ENCODE measurements around the gene KAZALD1. TPM values are rescaled to one million over a fixed set of nuclear protein-coding genes. Genes with fewer than 3 reads are reported as not detected.

KAZALD1 gene
- total RNA-seq, 6 experiments from 2014 or later, result 14.5 to 21.1 (median 19.9) TPM

DNA sequence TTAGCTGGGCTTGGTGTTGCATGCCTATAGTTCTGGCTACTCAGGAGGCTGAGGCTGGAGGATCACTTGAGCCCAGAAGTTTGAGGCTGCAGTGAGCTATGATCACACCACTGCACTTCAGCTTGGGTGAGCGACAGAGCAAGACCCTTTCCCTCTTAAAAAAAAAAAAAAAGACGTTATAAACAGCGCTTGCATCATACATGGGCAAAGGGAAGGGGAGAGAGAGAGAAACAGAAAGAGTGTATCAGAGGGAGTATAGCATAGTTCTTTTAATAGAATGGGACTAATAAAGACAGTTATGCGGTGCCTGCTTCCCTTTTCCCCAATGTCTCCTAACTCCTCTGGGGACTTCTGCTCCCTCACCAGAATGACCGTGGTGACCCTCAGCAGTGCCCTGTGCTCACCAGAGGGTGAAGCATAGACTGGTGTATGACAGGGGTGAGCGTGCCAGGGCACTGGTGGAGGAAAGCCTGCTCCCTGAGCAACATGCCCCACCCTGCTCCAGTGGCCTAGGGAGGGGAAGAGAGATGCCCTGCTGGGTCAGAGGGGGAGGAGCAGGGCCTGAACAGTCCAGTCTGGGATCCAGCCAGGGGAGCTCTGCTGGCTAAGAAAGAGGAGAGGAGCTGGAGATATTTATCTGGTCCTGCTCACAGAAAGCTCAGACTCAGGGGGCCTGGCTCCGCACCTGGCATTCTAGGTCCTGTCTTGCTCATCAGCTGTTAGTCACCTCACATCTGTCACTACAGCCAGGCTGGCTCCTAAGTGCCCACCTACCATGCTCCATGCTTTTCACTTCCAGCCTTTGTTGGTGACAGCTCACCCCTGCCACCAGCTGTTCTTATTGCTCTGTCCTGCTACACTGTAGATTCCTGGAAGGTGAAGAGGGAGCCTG lies 33.1 kb upstream of the KAZALD1 start:
- H3K27me3 Mint-ChIP-seq (ENCODE audit: insufficient read depth), result peaks cover 10% of the 10 kb centered on the region
- H3K4me3 Mint-ChIP-seq, result no peak overlapping the region
- H3K4me1 Mint-ChIP-seq (ENCODE audit: low read depth), result peaks cover 30% of the 10 kb centered on the region
- no peak overlapping the region for H3K27ac Mint-ChIP-seq
- H3K9me3 Mint-ChIP-seq, result no peaks in the 10 kb centered on the region
- TF ChIP-seq, protein P1, sequence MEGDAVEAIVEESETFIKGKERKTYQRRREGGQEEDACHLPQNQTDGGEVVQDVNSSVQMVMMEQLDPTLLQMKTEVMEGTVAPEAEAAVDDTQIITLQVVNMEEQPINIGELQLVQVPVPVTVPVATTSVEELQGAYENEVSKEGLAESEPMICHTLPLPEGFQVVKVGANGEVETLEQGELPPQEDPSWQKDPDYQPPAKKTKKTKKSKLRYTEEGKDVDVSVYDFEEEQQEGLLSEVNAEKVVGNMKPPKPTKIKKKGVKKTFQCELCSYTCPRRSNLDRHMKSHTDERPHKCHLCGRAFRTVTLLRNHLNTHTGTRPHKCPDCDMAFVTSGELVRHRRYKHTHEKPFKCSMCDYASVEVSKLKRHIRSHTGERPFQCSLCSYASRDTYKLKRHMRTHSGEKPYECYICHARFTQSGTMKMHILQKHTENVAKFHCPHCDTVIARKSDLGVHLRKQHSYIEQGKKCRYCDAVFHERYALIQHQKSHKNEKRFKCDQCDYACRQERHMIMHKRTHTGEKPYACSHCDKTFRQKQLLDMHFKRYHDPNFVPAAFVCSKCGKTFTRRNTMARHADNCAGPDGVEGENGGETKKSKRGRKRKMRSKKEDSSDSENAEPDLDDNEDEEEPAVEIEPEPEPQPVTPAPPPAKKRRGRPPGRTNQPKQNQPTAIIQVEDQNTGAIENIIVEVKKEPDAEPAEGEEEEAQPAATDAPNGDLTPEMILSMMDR (IDR thresholded peaks at IDR 0.05), result no peak
- no peak for DNase-seq
- 0 out of 2 replicates have a peak, but pooled peaks cover 4% of the 10 kb centered on the region for H3K36me3 Mint-ChIP-seq (ENCODE audit: low read depth)

GRCh38 chr10:101029520-101030295 lies 32.1 kb upstream of the KAZALD1 start:
- no peaks in the 10 kb centered on the region for H3K9me3 Mint-ChIP-seq
- no peak overlapping the region for H3K27ac Mint-ChIP-seq
- H3K36me3 Mint-ChIP-seq (ENCODE audit: low read depth), result 0 out of 2 replicates have a peak, but pooled peaks cover 5% of the 10 kb centered on the region
- H3K27me3 Mint-ChIP-seq (ENCODE audit: insufficient read depth), result peaks cover 10% of the 10 kb centered on the region
- TF ChIP-seq, protein P1 (IDR thresholded peaks at IDR 0.05), result peak; percentile 55
- no peak for DNase-seq
- no peak overlapping the region for H3K4me3 Mint-ChIP-seq
- H3K4me1 Mint-ChIP-seq (ENCODE audit: low read depth), result peaks cover 34% of the 10 kb centered on the region

DNA sequence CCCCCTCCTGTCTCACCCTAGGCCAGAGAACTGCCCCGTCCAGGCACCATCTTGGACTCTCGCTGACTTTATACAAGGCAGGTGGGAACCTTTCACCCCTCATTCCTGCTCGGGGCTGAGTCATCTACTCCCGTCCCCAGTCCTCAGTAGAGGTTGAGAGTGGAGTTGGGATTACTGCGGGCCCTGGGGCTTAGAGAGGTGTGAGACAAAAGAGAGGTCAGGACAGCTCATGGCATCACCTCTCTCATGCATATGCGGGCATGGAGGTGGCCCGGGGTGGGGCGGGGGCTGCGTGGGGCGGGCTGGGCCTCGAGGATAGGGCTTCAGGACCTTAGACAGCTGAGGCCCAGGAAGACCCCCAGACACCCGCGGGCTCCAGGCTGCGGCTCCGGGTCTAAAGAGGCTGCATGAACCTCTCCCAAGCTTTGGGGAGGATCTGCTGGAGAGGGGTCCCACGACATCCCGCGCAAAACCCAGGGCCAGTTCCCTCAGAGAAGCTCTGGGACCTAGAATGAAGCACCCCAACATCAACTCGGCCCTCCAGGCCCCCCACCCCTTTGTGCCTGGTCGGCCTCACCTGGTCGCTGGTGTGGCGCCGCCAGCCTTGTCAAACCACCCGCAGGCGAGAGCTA lies 31.2 kb upstream of the KAZALD1 start:
- Mint-ChIP-seq H3K4me1 (ENCODE audit: low read depth) (peaks cover 34% of the 10 kb centered on the region), H3K27me3 (ENCODE audit: insufficient read depth) (peaks cover 10% of the 10 kb centered on the region), H3K4me3 (peak overlapping the region; percentile 97), H3K27ac (peak overlapping the region; percentile 99; the same call in 1 of the 2 replicates), H3K9me3 (no peaks in the 10 kb centered on the region), H3K36me3 (ENCODE audit: low read depth) (peaks cover 7% of the 10 kb centered on the region; the same call in 1 of the 2 replicates)
- no peak for DNase-seq
- TF ChIP-seq, protein P1 (IDR thresholded peaks at IDR 0.05), result no peak

- H3K27me3 Mint-ChIP-seq (ENCODE audit: insufficient read depth), result peaks cover 10% of the 10 kb centered on the region
- DNase-seq, result peak; percentile 94
- peaks cover 34% of the 10 kb centered on the region for H3K4me1 Mint-ChIP-seq (ENCODE audit: low read depth)
- TF ChIP-seq, protein P1 (IDR thresholded peaks at IDR 0.05), result no peak
- H3K27ac Mint-ChIP-seq, result peak within 1 kb of the TSS; percentile 99
- H3K9me3 Mint-ChIP-seq, result no peaks in the 10 kb centered on the region
- peak within 1 kb of the TSS; percentile 97 for H3K4me3 Mint-ChIP-seq
- peaks cover 13% of the 10 kb centered on the region; the same call in 1 of the 2 replicates for H3K36me3 Mint-ChIP-seq (ENCODE audit: low read depth)
Observed at GRCh38 chr10:101031128-101031795, 30.5 kb upstream of the KAZALD1 start, which contains the start of the genes PDZD7 and SFXN3. Gene PDZD7 (minus strand): TSS chr10:101031129. CDS start chr10:101030219, 910 bp downstream. Gene SFXN3 (plus strand): TSS chr10:101031234. CDS start chr10:101034695, 3,461 bp downstream.
